Erythroblast (primary cell): ENCODE results near the gene ARPC1B.

Experiments used
- GATA1 ChIP-seq: IDR thresholded peaks from 2 replicates; pipeline ENCODE4 v1.6.1; 2011; ENCODE audit warnings: low read depth, mild to moderate bottlenecking, control low read depth, low read length, moderate library complexity
- POLR2A ChIP-seq: IDR thresholded peaks from 2 replicates; pipeline ENCODE4 v1.6.1; 2011; ENCODE audit warnings: mild to moderate bottlenecking, low read length

DNA sequence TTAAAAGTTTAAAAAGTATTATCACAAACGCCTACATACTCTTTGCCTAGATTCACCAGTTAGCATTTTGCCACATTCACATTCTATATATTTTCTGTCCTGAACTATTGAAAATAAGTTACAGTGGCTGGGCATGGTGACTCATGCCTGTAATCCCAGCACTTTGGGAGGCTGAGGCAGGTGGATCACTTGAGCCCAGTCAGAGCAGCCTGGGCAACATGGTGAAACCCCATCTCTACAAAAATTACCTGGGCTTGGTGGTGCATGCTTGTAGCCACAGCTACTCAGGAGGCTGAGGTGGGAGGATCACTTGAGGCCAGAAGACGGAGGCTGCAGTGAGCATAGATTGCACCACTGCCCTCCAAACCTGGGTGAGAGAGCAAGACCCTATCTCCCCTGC is 43.5 kb upstream of the ARPC1B start:
- TF ChIP-seq POLR2A (no peak), GATA1 (no peak)
